CD4-positive, alpha-beta T cell (primary cell): ENCODE data around the gene PRKN. TPM values are rescaled to one million over a fixed set of nuclear protein-coding genes. Genes with fewer than 3 reads are reported as not detected.

Source experiments
- ATAC-seq: fragments of 200-7000 bp; cut with Tn5 transposase; one replicate; pipeline ENCODE4 v1.10.0; 2022; ENCODE audit warnings: mild to moderate bottlenecking; ENCODE audit not compliant: poor library complexity
- CTCF ChIA-PET: fragments of 350-600 bp; sonication (Branson Sonifier 250); formaldehyde crosslinking; loops from one replicate; lab custom pipeline; 2021; ENCODE audit warnings: antibody characterized with exemption, inconsistent platforms; lab: Charles Lee
- POLR2A ChIA-PET: fragments of 350-600 bp; sonication (Branson Sonifier 250); formaldehyde crosslinking; loops from one replicate; lab custom pipeline; 2021; ENCODE audit warnings: antibody characterized with exemption, inconsistent platforms; lab: Charles Lee
- DNase-seq, 14 experiments: peaks; one replicate each; pipeline ENCODE4 v3.0.0-alpha.2; 2013 to 2020; ENCODE audit warnings: mixed read lengths in 2 of 14
- H3K27ac ChIP-seq, 2 donors: one replicate each; pipeline versions ENCODE4 v1.5.1 to v1.7.0; 2013; ENCODE audit warnings: low read length in 2 of 2, low read depth in 1 of 2, mild to moderate bottlenecking in 1 of 2
- H3K27me3 ChIP-seq, 2 experiments: 1 replicate in 1 of 2; 2 replicates in 1 of 2; pipeline versions ENCODE4 v1.6.1 to v1.7.0; 2013; ENCODE audit warnings: low read length in 2 of 2, control low read depth in 1 of 2, mild to moderate bottlenecking in 1 of 2, moderate library complexity in 1 of 2; ENCODE audit not compliant: insufficient read depth in 2 of 2, control insufficient read depth in 1 of 2
- H3K36me3 ChIP-seq: one replicate; pipeline ENCODE4 v1.6.1; 2013; ENCODE audit warnings: low read length, control low read depth; ENCODE audit not compliant: insufficient read depth
- H3K4me1 ChIP-seq: one replicate; pipeline ENCODE4 v1.6.1; 2013; ENCODE audit warnings: low read length, control low read depth; ENCODE audit not compliant: insufficient read depth
- H3K4me3 ChIP-seq: one replicate; pipeline ENCODE4 v1.5.1; 2013; ENCODE audit warnings: mild to moderate bottlenecking, low read length, moderate library complexity
- H3K9me3 ChIP-seq, 2 experiments: 1 replicate in 1 of 2; 2 replicates in 1 of 2; pipeline versions ENCODE4 v1.6.1 to v1.7.0; 2013; ENCODE audit warnings: low read length in 2 of 2, mild to moderate bottlenecking in 2 of 2, control low read depth in 1 of 2, moderate library complexity in 1 of 2; ENCODE audit not compliant: control insufficient read depth in 1 of 2, insufficient read depth in 1 of 2
- H3K27ac Mint-ChIP-seq: one replicate; pipeline ENCODE4 v1.8.0; 2020; ENCODE audit warnings: mixed read lengths
- H3K27me3 Mint-ChIP-seq: one replicate; pipeline ENCODE4 v1.8.0; 2021; ENCODE audit warnings: mixed read lengths
- H3K36me3 Mint-ChIP-seq: one replicate; pipeline ENCODE4 v1.8.0; 2021; ENCODE audit warnings: low read depth, mixed read lengths
- H3K4me1 Mint-ChIP-seq: one replicate; pipeline ENCODE4 v1.8.0; 2021; ENCODE audit warnings: low read depth, mixed read lengths
- H3K4me3 Mint-ChIP-seq: one replicate; pipeline ENCODE4 v1.8.0; 2020; ENCODE audit warnings: mild to moderate bottlenecking, mixed read lengths
- H3K9me3 Mint-ChIP-seq: one replicate; pipeline ENCODE4 v1.8.0; 2020; ENCODE audit warnings: mixed read lengths
- intact Hi-C, 2 experiments: fragments of 100-400 bp; cut with DNase I in 1 of 2; cut with micrococcal nuclease in 1 of 2; formaldehyde crosslinking; loops; one replicate each; pipeline versions ENCODE4 v1.15.1 to v1.9.0; 2023 to 2025; cut with DNase I, micrococcal nuclease
- total RNA-seq, 174 experiments: library from RNA in 2 of 174; stranded (reverse) in 2 of 174; gene quantifications; one replicate each; pipeline ENCODE4 v1.2.3 and lab custom pipeline; 2021 to 2026
- TF ChIP-seq, protein P1 (sequence below): fragments of 200-600 bp; IDR thresholded peaks from one replicate; pipeline ENCODE4 v1.8.0; 2022; ENCODE audit warnings: antibody characterized with exemption, mild to moderate bottlenecking

Gene PRKN
- total RNA-seq, 2 experiments from 2014 or later = 5.2 to 5.4 TPM

- no peaks in the 10 kb centered on the region for H3K36me3 ChIP-seq
- H3K4me1 ChIP-seq = no peaks in the 10 kb centered on the region
- H3K4me3 ChIP-seq = no peak overlapping the region
- Mint-ChIP-seq H3K36me3 (no peaks in the 10 kb centered on the region), H3K27ac (no peak overlapping the region), H3K4me1 (no peaks in the 10 kb centered on the region), H3K9me3 (no peaks in the 10 kb centered on the region), H3K4me3 (no peak overlapping the region), H3K27me3 (no peaks in the 10 kb centered on the region)
- CTCF ChIA-PET = no interaction called here
- ATAC-seq (no peak), DNase-seq (no peak)
- POLR2A ChIA-PET = no interaction called here
- intact Hi-C loops = no loop called here
- H3K27ac ChIP-seq = no peak overlapping the region
- H3K9me3 ChIP-seq = no peaks in the 10 kb centered on the region
- TF ChIP-seq, protein P1, sequence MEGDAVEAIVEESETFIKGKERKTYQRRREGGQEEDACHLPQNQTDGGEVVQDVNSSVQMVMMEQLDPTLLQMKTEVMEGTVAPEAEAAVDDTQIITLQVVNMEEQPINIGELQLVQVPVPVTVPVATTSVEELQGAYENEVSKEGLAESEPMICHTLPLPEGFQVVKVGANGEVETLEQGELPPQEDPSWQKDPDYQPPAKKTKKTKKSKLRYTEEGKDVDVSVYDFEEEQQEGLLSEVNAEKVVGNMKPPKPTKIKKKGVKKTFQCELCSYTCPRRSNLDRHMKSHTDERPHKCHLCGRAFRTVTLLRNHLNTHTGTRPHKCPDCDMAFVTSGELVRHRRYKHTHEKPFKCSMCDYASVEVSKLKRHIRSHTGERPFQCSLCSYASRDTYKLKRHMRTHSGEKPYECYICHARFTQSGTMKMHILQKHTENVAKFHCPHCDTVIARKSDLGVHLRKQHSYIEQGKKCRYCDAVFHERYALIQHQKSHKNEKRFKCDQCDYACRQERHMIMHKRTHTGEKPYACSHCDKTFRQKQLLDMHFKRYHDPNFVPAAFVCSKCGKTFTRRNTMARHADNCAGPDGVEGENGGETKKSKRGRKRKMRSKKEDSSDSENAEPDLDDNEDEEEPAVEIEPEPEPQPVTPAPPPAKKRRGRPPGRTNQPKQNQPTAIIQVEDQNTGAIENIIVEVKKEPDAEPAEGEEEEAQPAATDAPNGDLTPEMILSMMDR = no peak
- H3K27me3 ChIP-seq = no peaks in the 10 kb centered on the region
Observed at GRCh38 chr6:162270966-162271365, 456.6 kb downstream of the PRKN start.

DNA sequence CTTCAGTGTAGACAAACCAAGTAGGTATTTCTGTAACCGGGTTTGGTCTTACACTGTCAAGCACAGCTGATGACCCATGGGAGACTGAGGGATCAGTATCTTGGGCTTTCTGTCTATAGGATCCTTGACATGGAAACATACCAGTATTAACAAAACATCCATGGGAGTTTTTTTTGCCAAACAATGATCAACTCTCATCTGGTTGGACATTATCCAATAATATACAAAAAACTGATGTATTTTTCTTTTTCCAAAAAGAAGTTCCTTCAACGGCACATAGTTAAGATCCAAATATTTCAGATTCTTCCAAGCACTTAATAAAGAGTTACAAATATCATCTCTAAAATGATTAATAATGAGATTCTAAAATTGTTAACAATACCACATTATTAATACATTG is 459.9 kb downstream of the PRKN start:
- no peaks in the 10 kb centered on the region for H3K36me3 ChIP-seq
- H3K9me3 ChIP-seq = peaks cover 0 to 6% of the 10 kb centered on the region in 2 experiments
- intact Hi-C loops = no loop called here
- no peak for ATAC-seq
- no peak overlapping the region for H3K27ac ChIP-seq
- no peaks in the 10 kb centered on the region for H3K27me3 Mint-ChIP-seq
- peaks cover 14% of the 10 kb centered on the region for H3K36me3 Mint-ChIP-seq
- no peak for DNase-seq
- CTCF ChIA-PET = no interaction called here
- no peak overlapping the region for H3K27ac Mint-ChIP-seq
- H3K4me1 ChIP-seq = no peaks in the 10 kb centered on the region
- H3K4me1 Mint-ChIP-seq = no peaks in the 10 kb centered on the region
- no peaks in the 10 kb centered on the region for H3K27me3 ChIP-seq
- TF ChIP-seq, protein P1 = no peak
- POLR2A ChIA-PET = no interaction called here
- peaks cover 6% of the 10 kb centered on the region for H3K9me3 Mint-ChIP-seq
- no peak overlapping the region for H3K4me3 Mint-ChIP-seq
- no peak overlapping the region for H3K4me3 ChIP-seq

- ChIA-PET CTCF (no interaction called here), POLR2A (no interaction called here)
- TF ChIP-seq, protein P1 = no peak
- Mint-ChIP-seq H3K4me1 (no peaks in the 10 kb centered on the region), H3K36me3 (peaks cover 16% of the 10 kb centered on the region), H3K27me3 (no peaks in the 10 kb centered on the region), H3K27ac (no peak overlapping the region), H3K4me3 (no peak overlapping the region), H3K9me3 (peaks cover 6% of the 10 kb centered on the region)
- DNase-seq = no peak
- no peak for ATAC-seq
- Histone ChIP-seq H3K27ac (no peak overlapping the region), H3K4me3 (no peak overlapping the region), H3K4me1 (no peaks in the 10 kb centered on the region), H3K36me3 (no peaks in the 10 kb centered on the region), H3K27me3 (no peaks in the 10 kb centered on the region), H3K9me3 (peaks cover 0 to 10% of the 10 kb centered on the region in 2 experiments)
- intact Hi-C loops = no loop called here
Observed at GRCh38 chr6:162267126-162267525, 460.4 kb downstream of the PRKN start.
